IMR-90 (cell line): ENCODE results near the gene MFAP4. TPM values are rescaled to one million over a fixed set of nuclear protein-coding genes. Genes with fewer than 3 reads are reported as not detected.

ENCODE experiments used
- ATAC-seq: fragments of 200-7000 bp; cut with Tn5 transposase; 2 replicates; pipeline ENCODE4 v1.9.1; 2020; ENCODE audit warnings: low read depth, mild to moderate bottlenecking, moderate library complexity
- BruUV-seq: library from RNA; stranded (reverse); fragments of 400-500 nt; replicated peaks from 2 replicates; lab custom pipeline; 2021; lab: Mats Ljungman, UMichigan
- CTCF ChIA-PET: fragments of 300-600 bp; formaldehyde crosslinking; extraction: SDS; loops from one replicate; lab custom pipeline; 2021; ENCODE audit warnings: antibody characterized with exemption; lab: Yijun Ruan, JAX
- POLR2A ChIA-PET: fragments of 300-600 bp; sonication (Branson Sonifier 250); formaldehyde crosslinking; loops from one replicate; lab custom pipeline; 2022; ENCODE audit warnings: antibody characterized with exemption; ENCODE audit not compliant: unreplicated experiment; lab: Charles Lee
- DNase-seq: peaks from one replicate; pipeline ENCODE4 v3.0.0; 2013
- H2AFZ ChIP-seq: replicated peaks from 2 replicates; pipeline ENCODE3; 2013; ENCODE audit warnings: low read length, mild to moderate bottlenecking; ENCODE audit not compliant: poor library complexity
- H2AK5ac ChIP-seq: 2 replicates; pipeline ENCODE4 v1.6.1; 2013; ENCODE audit warnings: low read depth, low read length, inconsistent platforms
- H2AK9ac ChIP-seq: replicated peaks from 2 replicates; pipeline ENCODE3; 2013; ENCODE audit warnings: mild to moderate bottlenecking, low read depth, low read length, moderate library complexity; ENCODE audit not compliant: poor library complexity
- H2BK120ac ChIP-seq: 2 replicates; pipeline ENCODE4 v1.6.1; 2013; ENCODE audit warnings: low read depth, low read length, inconsistent platforms
- H2BK15ac ChIP-seq: 3 replicates; pipeline ENCODE4 v1.6.1; 2013; ENCODE audit warnings: low read depth, low read length, inconsistent platforms
- H2BK20ac ChIP-seq: 2 replicates; pipeline ENCODE4 v1.6.1; 2013; ENCODE audit warnings: low read depth, mild to moderate bottlenecking, inconsistent platforms, low read length, moderate library complexity
- H2BK5ac ChIP-seq: 2 replicates; pipeline ENCODE4 v1.6.1; 2013; ENCODE audit warnings: mild to moderate bottlenecking, low read depth, low read length, inconsistent platforms; ENCODE audit not compliant: poor library complexity, severe bottlenecking
- H3K14ac ChIP-seq: replicated peaks from 2 replicates; pipeline ENCODE4 v1.6.1; 2013; ENCODE audit warnings: low read depth, low read length, inconsistent platforms
- H3K18ac ChIP-seq: 2 replicates; pipeline ENCODE4 v1.6.1; 2013; ENCODE audit warnings: low read depth, low read length, control low read depth
- H3K23ac ChIP-seq: 2 replicates; pipeline ENCODE4 v1.6.1; 2013; ENCODE audit warnings: low read depth, low read length, inconsistent platforms
- H3K27ac ChIP-seq: 2 replicates; pipeline ENCODE4 v1.5.1; 2013; ENCODE audit warnings: mild to moderate bottlenecking, control low read depth, low read length; ENCODE audit not compliant: insufficient read depth
- H3K27me3 ChIP-seq: 2 replicates; pipeline ENCODE4 v1.6.1; 2013; ENCODE audit warnings: low read length; ENCODE audit not compliant: control insufficient read depth, insufficient read depth
- H3K36me3 ChIP-seq: 2 replicates; pipeline ENCODE4 v1.6.1; 2013; ENCODE audit warnings: low read length, mixed read lengths; ENCODE audit not compliant: control insufficient read depth, insufficient read depth
- H3K4ac ChIP-seq: 2 replicates; pipeline ENCODE4 v1.6.1; 2013; ENCODE audit warnings: low read depth, low read length, inconsistent platforms
- H3K4me1 ChIP-seq: 2 replicates; pipeline ENCODE4 v1.6.1; 2013; ENCODE audit warnings: low read length, mixed read lengths; ENCODE audit not compliant: control insufficient read depth, insufficient read depth
- H3K4me2 ChIP-seq: 2 replicates; pipeline ENCODE4 v1.6.1; 2013; ENCODE audit warnings: low read depth, mild to moderate bottlenecking, control low read depth, low read length, moderate library complexity
- H3K4me3 ChIP-seq: 2 replicates; pipeline ENCODE4 v1.5.1; 2013; ENCODE audit warnings: low read depth, mild to moderate bottlenecking, control low read depth, low read length, moderate library complexity; ENCODE audit not compliant: insufficient read depth
- H3K56ac ChIP-seq: 2 replicates; pipeline ENCODE4 v1.6.1; 2013; ENCODE audit warnings: low read length, inconsistent platforms; ENCODE audit not compliant: insufficient read depth; ENCODE audit errors: extremely low read depth
- H3K79me1 ChIP-seq, 2 experiments: 2 replicates each; pipeline ENCODE4 v1.6.1; 2013; ENCODE audit warnings: low read length in 2 of 2, inconsistent platforms in 1 of 2, low read depth in 1 of 2
- H3K9ac ChIP-seq: 2 replicates; pipeline ENCODE4 v1.6.1; 2013; ENCODE audit warnings: low read depth, low read length, control low read depth
- H3K9me1 ChIP-seq: 2 replicates; pipeline ENCODE4 v1.6.1; 2013; ENCODE audit warnings: low read length, inconsistent platforms; ENCODE audit not compliant: insufficient read depth
- H3K9me3 ChIP-seq: 2 replicates; pipeline ENCODE4 v1.6.1; 2013; ENCODE audit warnings: low read length; ENCODE audit not compliant: control insufficient read depth, insufficient read depth
- H4K20me1 ChIP-seq: 2 replicates; pipeline ENCODE4 v1.6.1; 2013; ENCODE audit warnings: low read length, inconsistent platforms; ENCODE audit not compliant: insufficient read depth
- H4K5ac ChIP-seq: 2 replicates; pipeline ENCODE4 v1.6.1; 2013; ENCODE audit warnings: mild to moderate bottlenecking, low read depth, low read length, control low read depth
- H4K8ac ChIP-seq, 2 experiments: 2 replicates each; pipeline ENCODE4 v1.6.1; 2013; ENCODE audit warnings: low read depth in 2 of 2, low read length in 2 of 2, control low read depth in 1 of 2, inconsistent platforms in 1 of 2
- H4K91ac ChIP-seq: 2 replicates; pipeline ENCODE4 v1.6.1; 2013; ENCODE audit warnings: low read depth, low read length, inconsistent platforms; ENCODE audit not compliant: insufficient read depth
- CTCF ChIP-seq: conservative IDR thresholded peaks from 2 replicates; pipeline ENCODE4 v1.5.1; 2012; ENCODE audit warnings: mild to moderate bottlenecking, low read depth, low read length, improper control_type of control experiment
- FOS ChIP-seq: fragments of 150-350 bp; IDR thresholded peaks from 2 replicates; pipeline ENCODE4 v1.6.1; 2016; ENCODE audit warnings: low read depth, low read length
- MAFK ChIP-seq: IDR thresholded peaks from 2 replicates; pipeline ENCODE4 v1.6.1; 2012; ENCODE audit warnings: low read depth, low read length, improper control_type of control experiment
- MAZ ChIP-seq: IDR thresholded peaks from 2 replicates; pipeline ENCODE4 v1.6.1; 2012; ENCODE audit warnings: low read depth, mild to moderate bottlenecking, low read length, improper control_type of control experiment, moderate library complexity, borderline replicate concordance
- RFX5 ChIP-seq: IDR thresholded peaks from 2 replicates; pipeline ENCODE4 v1.8.0; 2012; ENCODE audit warnings: low read depth, mild to moderate bottlenecking, low read length, moderate library complexity
- SMC3 ChIP-seq: fragments of 150-350 bp; IDR thresholded peaks from 2 replicates; pipeline ENCODE4 v1.6.1; 2016; ENCODE audit warnings: low read depth, mild to moderate bottlenecking, antibody characterized with exemption, low read length, moderate library complexity
- WGBS, 2 experiments: methylation state at CpG; one replicate each; pipeline versions ENCODE4 v1.1.5 to v1.1.7; 2013; ENCODE audit warnings: missing lambda C conversion rate in 2 of 2; ENCODE audit not compliant: insufficient read length in 1 of 2; ENCODE audit errors: extremely low coverage in 2 of 2; 5-methylcytosine and 5-hydroxymethylcytosine counted together
- dilution Hi-C: fragments of 300-500 bp; cut with HindIII; formaldehyde crosslinking; loops from one replicate; pipeline ENCODE4 v1.14.3; 2018; ENCODE audit warnings: low sequenced_read_pairs; ENCODE audit not compliant: unreplicated experiment
- in situ Hi-C: fragments of 300-500 bp; cut with MboI; formaldehyde crosslinking; loops from 3 replicates; pipeline ENCODE4 v1.14.3; 2019; ENCODE audit warnings: low sequenced_read_pairs, inconsistent platforms, mixed read lengths
- intact Hi-C: fragments of 100-400 bp; cut with micrococcal nuclease; formaldehyde crosslinking; loops from 2 replicates; pipeline ENCODE4 v1.10.0; 2022
- polyA plus RNA-seq, 3 experiments: library from polyadenylated mRNA; depleted of rRNA; stranded (reverse); fragments of >200 nt; gene quantifications; 2 replicates each; pipeline ENCODE4 v1.2.3, GENCODE V29; 2012; ENCODE audit warnings: low replicate concordance in 1 of 3
- total RNA-seq: library from RNA; depleted of rRNA; stranded (reverse); fragments of >200 nt; gene quantifications from 2 replicates; pipeline ENCODE4 v1.2.3, GENCODE V29; 2012

The MFAP4 gene
- total and polyA plus RNA-seq, 2 of the 4 experiments (the other 2 are of a cell fraction) = 7.0 to 71.6 TPM

GRCh38 chr17:19347323-19348080, 39.5 kb downstream of the MFAP4 start:
- no peak for DNase-seq
- WGBS, 2 experiments = 81% methylated on average over 7 of the region's 13 CpGs; no CpG with 5 or more reads in 1 of the 2 experiments
- H2AK5ac ChIP-seq = peak overlapping the region; percentile 97

More at GRCh38 chr17:19347323-19348080, 39.5 kb downstream of the MFAP4 start:
- Histone ChIP-seq H3K9me3 (no peaks in the 10 kb centered on the region), H3K4me1 (peaks cover 17% of the 10 kb centered on the region), H2BK20ac (peak overlapping the region; percentile 34), H4K5ac (no peak overlapping the region; the same call in 1 of the 2 replicates), H2BK5ac (peak overlapping the region; percentile 59), H3K4me2 (no peak overlapping the region), H4K91ac (peak overlapping the region; percentile 86), H3K27me3 (no peaks in the 10 kb centered on the region), H3K79me1 (peaks cover 0 to 4% of the 10 kb centered on the region in 2 experiments; a peak in 1 of 4 replicates), H3K36me3 (no peaks in the 10 kb centered on the region), H3K4me3 (no peak overlapping the region), H3K18ac (0 out of 2 replicates have a peak overlapping the region, but pooled peaks have one; percentile 17), H2AFZ (peak overlapping the region; percentile 69), H2BK120ac (peak overlapping the region; percentile 10), H3K14ac (peak overlapping the region; percentile 70), H3K9ac (no peak overlapping the region), H3K27ac (no peak overlapping the region; the same call in 1 of the 2 replicates), H4K8ac (peak overlapping the region in 1 of 2 experiments; percentile 56; a peak in 2 of 4 replicates), H3K56ac (no peak overlapping the region), H2BK15ac (peak overlapping the region; percentile 94; the same call in 2 of the 3 replicates), H2AK9ac (peak overlapping the region; percentile 89), H3K23ac (peak overlapping the region; percentile 79; the same call in 1 of the 2 replicates), H3K9me1 (peaks cover 16% of the 10 kb centered on the region), H4K20me1 (peaks cover 5% of the 10 kb centered on the region; the same call in 1 of the 2 replicates), H3K4ac (peak overlapping the region; percentile 87)
- intact Hi-C loops (no loop called here), dilution Hi-C loops (no loop called here), in situ Hi-C loops (no loop called here)
- ATAC-seq = no peak
- TF ChIP-seq SMC3 (no peak), RFX5 (no peak), MAZ (no peak), FOS (no peak), CTCF (no peak), MAFK (no peak)
- ChIA-PET CTCF (no interaction called here), POLR2A (no interaction called here)
- no TSS peak for BruUV-seq
